BLaER1 (cell line): ENCODE data around the gene MMP19.
A peak's percentile ranks its signal among the peaks of the same experiment; 100 is the strongest.

ENCODE experiments used
- H3K27ac ChIP-seq: shearing (Covaris generic); formaldehyde crosslinking; 2 replicates; pipeline ENCODE4 v1.8.1; 2022
- H3K27me3 ChIP-seq: shearing (Covaris generic); formaldehyde crosslinking; 2 replicates; pipeline ENCODE4 v1.8.1; 2022
- H3K36me3 ChIP-seq: shearing (Covaris generic); formaldehyde crosslinking; 2 replicates; pipeline ENCODE4 v1.8.1; 2022
- H3K4me1 ChIP-seq: shearing (Covaris generic); formaldehyde crosslinking; 2 replicates; pipeline ENCODE4 v1.8.1; 2022
- H3K4me2 ChIP-seq: shearing (Covaris generic); formaldehyde crosslinking; 2 replicates; pipeline ENCODE4 v1.8.1; 2022
- H3K4me3 ChIP-seq: shearing (Covaris generic); formaldehyde crosslinking; 2 replicates; pipeline ENCODE4 v1.8.1; 2022
- H3K9ac ChIP-seq: shearing (Covaris generic); formaldehyde crosslinking; 2 replicates; pipeline ENCODE4 v1.8.1; 2022
- H3K9me3 ChIP-seq: shearing (Covaris generic); formaldehyde crosslinking; 2 replicates; pipeline ENCODE4 v1.8.1; 2022
- H4K20me1 ChIP-seq: shearing (Covaris generic); formaldehyde crosslinking; 2 replicates; pipeline ENCODE4 v1.8.1; 2022
- Cebpa-rat ChIP-seq: shearing (Covaris generic); IDR thresholded peaks from 2 replicates; pipeline ENCODE4 v1.8.1; 2022

MMP19 gene

GRCh38 chr12:55829967-55830600 lies 12.7 kb downstream of the MMP19 start:
- H3K27me3 ChIP-seq = no peaks in the 10 kb centered on the region
- TF ChIP-seq Cebpa-rat = no peak
- peak overlapping the region; percentile 84 for H3K27ac ChIP-seq
- peaks cover 55% of the 10 kb centered on the region for H3K4me1 ChIP-seq
- peak overlapping the region; percentile 86 for H3K9ac ChIP-seq
- peaks cover under 1% of the 10 kb centered on the region; the same call in 1 of the 2 replicates for H4K20me1 ChIP-seq
- H3K4me3 ChIP-seq = peak overlapping the region; percentile 88
- no peaks in the 10 kb centered on the region for H3K9me3 ChIP-seq
- H3K36me3 ChIP-seq = peaks cover 14% of the 10 kb centered on the region
- peak overlapping the region; percentile 97 for H3K4me2 ChIP-seq

- peaks cover 64% of the 10 kb centered on the region for H3K4me1 ChIP-seq
- peaks cover 32% of the 10 kb centered on the region for H3K36me3 ChIP-seq
- peaks cover 18% of the 10 kb centered on the region for H4K20me1 ChIP-seq
- no peak for TF ChIP-seq Cebpa-rat
- H3K27ac ChIP-seq = peak overlapping the region; percentile 84
- no peaks in the 10 kb centered on the region for H3K27me3 ChIP-seq
- H3K9ac ChIP-seq = peak overlapping the region; percentile 86; the same call in 1 of the 2 replicates
- H3K4me3 ChIP-seq = peak overlapping the region; percentile 88
- H3K9me3 ChIP-seq = no peaks in the 10 kb centered on the region
- peak overlapping the region; percentile 92 for H3K4me2 ChIP-seq
Measured at GRCh38 chr12:55828357-55828756, 14.4 kb downstream of the MMP19 start.

- Histone ChIP-seq H3K4me3 (peak overlapping the region; percentile 88), H3K27ac (0 out of 2 replicates have a peak overlapping the region, but pooled peaks have one; percentile 84), H4K20me1 (peaks cover 20% of the 10 kb centered on the region), H3K4me1 (peaks cover 64% of the 10 kb centered on the region), H3K9ac (no peak overlapping the region; the same call in 1 of the 2 replicates), H3K9me3 (no peaks in the 10 kb centered on the region), H3K27me3 (no peaks in the 10 kb centered on the region), H3K36me3 (peaks cover 37% of the 10 kb centered on the region), H3K4me2 (peak overlapping the region; percentile 92)
- no peak for TF ChIP-seq Cebpa-rat
Measured at GRCh38 chr12:55827806-55828205, 14.9 kb downstream of the MMP19 start.

GRCh38 chr12:55824726-55825125 lies 18.0 kb downstream of the MMP19 start:
- Histone ChIP-seq H3K4me2 (peak overlapping the region; percentile 92), H3K36me3 (peaks cover 68% of the 10 kb centered on the region), H3K9me3 (no peaks in the 10 kb centered on the region), H3K9ac (no peak overlapping the region), H4K20me1 (peaks cover 26% of the 10 kb centered on the region), H3K27ac (no peak overlapping the region), H3K4me3 (no peak overlapping the region), H3K27me3 (no peaks in the 10 kb centered on the region), H3K4me1 (peaks cover 47% of the 10 kb centered on the region)
- TF ChIP-seq Cebpa-rat = no peak

- peaks cover 52% of the 10 kb centered on the region for H3K4me1 ChIP-seq
- H3K9ac ChIP-seq = no peak overlapping the region
- H3K36me3 ChIP-seq = peaks cover 77% of the 10 kb centered on the region
- no peak overlapping the region for H3K27ac ChIP-seq
- no peak for TF ChIP-seq Cebpa-rat
- no peaks in the 10 kb centered on the region for H3K9me3 ChIP-seq
- no peak overlapping the region for H3K4me2 ChIP-seq
- no peak overlapping the region for H3K4me3 ChIP-seq
- H3K27me3 ChIP-seq = no peaks in the 10 kb centered on the region
- H4K20me1 ChIP-seq = peaks cover 33% of the 10 kb centered on the region
Measured at GRCh38 chr12:55823419-55823818, 19.3 kb downstream of the MMP19 start.

GRCh38 chr12:55822228-55822627 lies 20.5 kb downstream of the MMP19 start:
- no peak overlapping the region for H3K4me3 ChIP-seq
- H3K27me3 ChIP-seq = no peaks in the 10 kb centered on the region
- H3K9ac ChIP-seq = no peak overlapping the region
- TF ChIP-seq Cebpa-rat = no peak
- no peak overlapping the region for H3K4me2 ChIP-seq
- peaks cover 35% of the 10 kb centered on the region for H4K20me1 ChIP-seq
- H3K36me3 ChIP-seq = peaks cover 65% of the 10 kb centered on the region
- H3K4me1 ChIP-seq = peaks cover 42% of the 10 kb centered on the region
- H3K27ac ChIP-seq = no peak overlapping the region
- H3K9me3 ChIP-seq = no peaks in the 10 kb centered on the region

GRCh38 chr12:55820679-55821078 lies 22.1 kb downstream of the MMP19 start:
- Histone ChIP-seq H3K27me3 (no peaks in the 10 kb centered on the region), H3K4me1 (peaks cover 36% of the 10 kb centered on the region), H3K27ac (no peak overlapping the region), H3K36me3 (peaks cover 65% of the 10 kb centered on the region), H3K4me3 (no peak overlapping the region), H4K20me1 (peaks cover 50% of the 10 kb centered on the region), H3K9ac (no peak overlapping the region), H3K9me3 (no peaks in the 10 kb centered on the region), H3K4me2 (no peak overlapping the region)
- TF ChIP-seq Cebpa-rat = no peak

- Histone ChIP-seq H3K27ac (peak overlapping the region; percentile 31; the same call in 1 of the 2 replicates), H3K4me3 (peak overlapping the region; percentile 87), H3K9ac (peak overlapping the region; percentile 82), H3K9me3 (no peaks in the 10 kb centered on the region), H3K27me3 (no peaks in the 10 kb centered on the region), H4K20me1 (peaks cover 56% of the 10 kb centered on the region), H3K36me3 (peaks cover 71% of the 10 kb centered on the region), H3K4me2 (peak overlapping the region; percentile 96), H3K4me1 (peaks cover 37% of the 10 kb centered on the region)
- no peak for TF ChIP-seq Cebpa-rat
Measured at GRCh38 chr12:55818886-55819285, 23.9 kb downstream of the MMP19 start.

GRCh38 chr12:55818140-55818728 lies 24.5 kb downstream of the MMP19 start:
- Histone ChIP-seq H3K27me3 (no peaks in the 10 kb centered on the region), H4K20me1 (peaks cover 56% of the 10 kb centered on the region), H3K36me3 (peaks cover 71% of the 10 kb centered on the region), H3K4me1 (peaks cover 37% of the 10 kb centered on the region), H3K9ac (peak overlapping the region; percentile 82), H3K27ac (peak overlapping the region; percentile 31), H3K9me3 (no peaks in the 10 kb centered on the region), H3K4me2 (peak overlapping the region; percentile 96), H3K4me3 (peak overlapping the region; percentile 87)
- no peak for TF ChIP-seq Cebpa-rat

GRCh38 chr12:55817345-55818139 lies 25.2 kb downstream of the MMP19 start, which contains the start of the genes ORMDL2 and SARNP:
TSS of gene ORMDL2 (plus strand) at chr12:55818041. CDS start at chr12:55819000, 959 bp downstream.
TSS of gene SARNP (minus strand) at chr12:55817724. CDS start at chr12:55817701, 23 bp downstream.
- H3K36me3 ChIP-seq = peaks cover 70% of the 10 kb centered on the region
- no peak for TF ChIP-seq Cebpa-rat
- peaks cover 60% of the 10 kb centered on the region for H4K20me1 ChIP-seq

More at GRCh38 chr12:55817345-55818139, 25.2 kb downstream of the MMP19 start, which contains the start of the genes ORMDL2 and SARNP:
- peak within 1 kb of the TSS; percentile 93 for H3K9ac ChIP-seq
- H3K9me3 ChIP-seq = no peaks in the 10 kb centered on the region
- H3K4me3 ChIP-seq = peak within 1 kb of the TSS; percentile 87
- H3K27ac ChIP-seq = peak within 1 kb of the TSS; percentile 86
- peak within 1 kb of the TSS; percentile 96 for H3K4me2 ChIP-seq
- H3K4me1 ChIP-seq = peaks cover 37% of the 10 kb centered on the region
- no peaks in the 10 kb centered on the region for H3K27me3 ChIP-seq
